Small intestine (tissue), 7 donors: ENCODE results near the gene SNRPA. TPM values are rescaled to one million over a fixed set of nuclear protein-coding genes. Genes with fewer than 3 reads are reported as not detected.

Experiments used
- DNase-seq, 2 donors: peaks; one replicate each; pipeline versions ENCODE4 v3.0.0 to v3.0.0-alpha.2; 2013
- FAIRE-seq: peaks from 2 replicates; lab custom pipeline; 2012; peaks lifted over from hg19 to GRCh38; lab: Jason Lieb, UNC
- H3K27ac ChIP-seq, 3 donors: one replicate each; pipeline ENCODE4 v1.5.1; 2013; ENCODE audit warnings: low read length in 2 of 3, mild to moderate bottlenecking in 2 of 3, control low read depth in 1 of 3, inconsistent platforms in 1 of 3, low read depth in 1 of 3, moderate library complexity in 1 of 3
- H3K27me3 ChIP-seq, 3 donors: one replicate each; pipeline ENCODE4 v1.6.1; 2013; ENCODE audit warnings: low read length in 3 of 3, inconsistent platforms in 1 of 3; ENCODE audit not compliant: control insufficient read depth in 3 of 3, insufficient read depth in 3 of 3
- H3K36me3 ChIP-seq, 3 donors: one replicate each; pipeline ENCODE4 v1.6.1; 2013; ENCODE audit warnings: low read length in 3 of 3, inconsistent platforms in 1 of 3, low read depth in 1 of 3, mild to moderate bottlenecking in 1 of 3, moderate library complexity in 1 of 3; ENCODE audit not compliant: control insufficient read depth in 3 of 3, insufficient read depth in 2 of 3
- H3K4me1 ChIP-seq, 3 donors: one replicate each; pipeline ENCODE4 v1.6.1; 2013; ENCODE audit warnings: low read length in 2 of 3, inconsistent platforms in 1 of 3, low read depth in 1 of 3, mild to moderate bottlenecking in 1 of 3, moderate library complexity in 1 of 3; ENCODE audit not compliant: control insufficient read depth in 3 of 3, insufficient read depth in 2 of 3
- H3K4me3 ChIP-seq, 3 donors: one replicate each; pipeline ENCODE4 v1.5.1; 2013; ENCODE audit warnings: low read length in 3 of 3, control low read depth in 1 of 3, inconsistent platforms in 1 of 3, low read depth in 1 of 3, mild to moderate bottlenecking in 1 of 3, moderate library complexity in 1 of 3
- H3K9me3 ChIP-seq, 2 donors: one replicate each; pipeline ENCODE4 v1.6.1; 2013; ENCODE audit warnings: low read depth in 1 of 2, low read length in 1 of 2; ENCODE audit not compliant: control insufficient read depth in 2 of 2, insufficient read depth in 1 of 2
- WGBS, 3 donors: extraction: QIAGEN DNeasy Blood & Tissue Kit; methylation state at CpG; one replicate each; pipeline ENCODE4 v1.1.7; 2013; 5-methylcytosine and 5-hydroxymethylcytosine counted together
- polyA plus RNA-seq, 4 donors: library from polyadenylated mRNA; stranded (reverse) in 3 of 4; unstranded in 1 of 4; fragments of 200-250 nt in 3 of 4; fragments of 120-200 nt in 1 of 4; gene quantifications; one replicate each; pipeline versions ENCODE4 v1.2.1 to v1.2.3, GENCODE V29; 2013
- donor health status: healthy with polysubstance abuse.
- donor health status: control.
- donor health status: control.
- donor health status: Bipolar disorder and iron deficiency.
- donor health status: healthy.

SNRPA gene
- polyA plus RNA-seq, 4 donors, result 25.7 to 77.8 (median 52.7) TPM

- Histone ChIP-seq H3K27ac (peak overlapping the region in 1 of 3 donors; percentile 3), H3K36me3 (peaks cover 2 to 91% (median 11%) of the 10 kb centered on the region in 3 donors), H3K4me3 (no peak overlapping the region), H3K9me3 (no peaks in the 10 kb centered on the region), H3K27me3 (no peaks in the 10 kb centered on the region), H3K4me1 (peaks cover 0 to 12% (median 0%) of the 10 kb centered on the region in 3 donors)
- WGBS, 3 donors, result 86 to 92% (median 92%) methylated on average over 9 of the region's 9 CpGs
- DNase-seq, result no peak
- no peak for FAIRE-seq
Observed at GRCh38 chr19:40737102-40737644, 13.8 kb upstream of the SNRPA start.

DNA sequence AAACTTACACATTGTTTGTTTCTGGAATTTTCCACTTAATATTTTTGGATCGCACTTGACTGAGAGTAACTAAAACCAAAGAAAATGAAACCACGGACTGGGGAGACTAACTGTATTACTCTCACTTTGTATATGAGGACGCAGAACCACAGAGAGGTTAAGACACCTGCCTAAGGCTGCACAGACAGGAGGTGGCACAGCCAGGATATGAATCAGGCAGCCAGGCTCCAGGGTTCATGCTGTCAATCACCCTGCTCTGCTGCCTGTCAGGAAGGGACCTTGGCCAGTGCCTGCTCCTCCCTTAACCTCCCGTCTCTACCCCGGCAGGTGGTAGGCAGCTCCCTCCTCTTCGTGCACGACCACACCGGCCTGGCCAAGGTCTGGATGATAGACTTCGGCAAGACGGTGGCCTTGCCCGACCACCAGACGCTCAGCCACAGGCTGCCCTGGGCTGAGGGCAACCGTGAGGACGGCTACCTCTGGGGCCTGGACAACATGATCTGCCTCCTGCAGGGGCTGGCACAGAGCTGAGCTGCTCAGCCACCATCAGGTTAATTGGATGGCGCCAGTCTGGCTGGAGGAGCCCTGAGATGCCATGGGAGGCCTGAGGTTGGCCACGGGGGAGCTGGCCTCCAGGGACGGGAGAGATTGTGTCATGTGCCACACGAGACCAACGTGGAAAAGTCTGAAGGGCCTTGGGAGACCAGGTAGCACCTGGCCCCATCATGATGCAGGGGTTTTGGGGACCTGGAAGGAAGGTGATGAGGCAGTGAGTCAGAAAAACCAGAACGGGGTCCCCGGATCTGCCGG is 11.8 kb upstream of the SNRPA start:
- FAIRE-seq (no peak), DNase-seq (peak in 1 of 2 donors; percentile 63)
- peak overlapping the region in 2 of 3 donors; percentile 22 for H3K27ac ChIP-seq
- WGBS, 3 donors, result 53 to 72% (median 61%) methylated on average over 22 of the region's 22 CpGs
- no peaks in the 10 kb centered on the region for H3K27me3 ChIP-seq
- no peaks in the 10 kb centered on the region for H3K9me3 ChIP-seq
- peaks cover 0 to 94% (median 9%) of the 10 kb centered on the region in 3 donors for H3K36me3 ChIP-seq
- H3K4me1 ChIP-seq, result peaks cover 0 to 12% (median 0%) of the 10 kb centered on the region in 3 donors
- no peak overlapping the region for H3K4me3 ChIP-seq

DNA sequence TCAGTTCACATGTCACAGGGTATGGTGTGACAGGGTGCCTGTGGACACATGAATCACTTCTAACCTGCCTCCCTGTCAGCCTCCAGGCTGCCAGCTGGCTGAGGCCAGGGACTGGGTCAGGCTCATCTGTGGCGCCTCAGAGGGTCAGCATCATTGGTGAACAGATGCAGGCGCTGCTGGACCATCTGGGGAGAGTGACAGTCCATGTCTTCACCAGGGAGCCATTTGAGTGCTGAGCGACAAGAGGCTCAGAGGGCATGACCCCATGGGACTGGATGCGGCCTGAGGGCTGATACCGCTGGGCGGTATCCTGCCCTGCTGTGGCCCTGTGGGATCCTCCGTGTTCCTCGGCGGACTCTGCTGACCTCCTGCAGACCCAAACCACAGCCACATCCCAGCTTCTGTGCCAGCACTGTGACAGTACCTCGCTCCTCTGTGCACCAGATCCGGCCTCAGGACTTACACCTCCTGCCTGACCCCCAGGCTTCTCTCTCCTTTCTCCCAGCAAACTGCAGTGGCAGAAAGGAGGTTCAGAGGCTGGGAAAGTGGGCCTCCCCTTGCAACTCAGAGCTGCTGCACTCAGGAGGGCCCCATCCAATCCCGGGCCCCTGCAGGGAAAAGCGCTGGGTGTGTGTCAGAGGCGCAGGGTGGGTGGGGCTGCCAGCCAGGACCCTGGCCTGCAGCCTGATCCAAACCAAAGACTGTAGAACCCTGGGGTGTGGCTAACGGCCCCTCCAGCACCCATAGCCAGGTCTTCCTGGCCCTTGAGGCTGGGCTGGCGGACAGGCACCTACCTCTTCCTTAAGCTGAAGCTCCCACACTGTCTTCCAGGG is 10.9 kb upstream of the SNRPA start:
- WGBS, 3 donors, result 81 to 85% (median 82%) methylated on average over 16 of the region's 16 CpGs
- Histone ChIP-seq H3K36me3 (peaks cover 0 to 88% (median 9%) of the 10 kb centered on the region in 3 donors), H3K4me3 (no peak overlapping the region), H3K9me3 (no peaks in the 10 kb centered on the region), H3K4me1 (peaks cover 0 to 12% (median 0%) of the 10 kb centered on the region in 3 donors), H3K27ac (peak overlapping the region in 1 of 3 donors; percentile 33), H3K27me3 (no peaks in the 10 kb centered on the region)
- FAIRE-seq (no peak), DNase-seq (no peak)

GRCh38 chr19:40740747-40741146 is 10.3 kb upstream of the SNRPA start:
- Histone ChIP-seq H3K4me1 (peaks cover 0 to 12% (median 0%) of the 10 kb centered on the region in 3 donors), H3K4me3 (no peak overlapping the region), H3K36me3 (peaks cover 0 to 84% (median 9%) of the 10 kb centered on the region in 3 donors), H3K9me3 (no peaks in the 10 kb centered on the region), H3K27me3 (no peaks in the 10 kb centered on the region), H3K27ac (peak overlapping the region in 2 of 3 donors; percentile 2 to 33)
- WGBS, 3 donors, result 67 to 76% (median 72%) methylated on average over 6 of the region's 6 CpGs
- DNase-seq (no peak), FAIRE-seq (no peak)

DNA sequence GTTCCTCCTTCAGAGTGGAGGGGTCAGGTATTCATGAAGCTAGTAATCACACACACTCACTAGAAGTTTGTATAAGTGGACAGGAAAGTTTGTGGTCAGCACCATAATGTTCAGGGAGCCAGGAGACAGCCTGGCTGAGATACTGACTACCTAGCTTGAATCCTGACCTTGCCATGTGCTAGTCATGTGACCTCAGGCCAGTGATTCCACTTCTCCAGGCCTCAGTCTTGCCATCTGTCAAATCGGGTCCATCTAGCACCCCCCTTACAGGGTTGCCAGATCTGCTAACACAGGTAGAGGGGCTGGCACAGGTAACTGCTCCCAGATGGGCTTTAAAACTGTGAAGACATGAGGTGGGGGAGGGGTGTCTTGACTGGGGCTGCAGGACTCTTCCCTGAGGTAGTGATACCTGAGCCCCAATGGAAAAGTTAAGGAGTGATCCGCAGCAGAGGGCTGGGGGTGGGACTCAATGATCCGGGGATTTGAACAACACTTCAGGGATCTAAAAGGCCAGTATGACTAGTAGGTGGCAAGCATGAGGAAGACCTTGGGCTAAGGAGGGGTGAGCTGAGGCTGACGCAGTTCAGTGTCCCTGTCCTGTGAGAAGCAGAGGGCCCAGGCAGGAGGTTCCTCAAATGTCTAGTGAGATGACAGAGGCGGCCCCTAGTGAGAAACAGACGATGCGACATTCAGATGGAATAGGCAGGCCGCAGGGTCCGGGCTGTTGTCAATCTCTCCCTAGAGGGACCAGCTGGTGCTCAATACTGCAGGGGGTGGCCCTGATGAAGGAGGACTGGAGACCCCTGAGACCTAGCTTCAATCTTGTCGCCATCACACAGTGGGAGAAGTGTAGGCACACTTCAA is 9.2 kb upstream of the SNRPA start:
- Histone ChIP-seq H3K4me1 (peaks cover 0 to 11% (median 0%) of the 10 kb centered on the region in 3 donors), H3K27ac (peak overlapping the region in 2 of 3 donors; percentile 6 to 8), H3K27me3 (no peaks in the 10 kb centered on the region), H3K9me3 (no peaks in the 10 kb centered on the region), H3K4me3 (no peak overlapping the region), H3K36me3 (peaks cover 0 to 73% (median 9%) of the 10 kb centered on the region in 3 donors)
- DNase-seq, result no peak
- FAIRE-seq, result no peak
- 82 to 90% (median 86%) methylated on average over 10 of the region's 10 CpGs for WGBS, 3 donors

GRCh38 chr19:40742477-40742876 is 8.5 kb upstream of the SNRPA start:
- peaks cover 0 to 68% (median 6%) of the 10 kb centered on the region in 3 donors for H3K36me3 ChIP-seq
- H3K27ac ChIP-seq, result no peak overlapping the region
- no peak overlapping the region for H3K4me3 ChIP-seq
- DNase-seq, result peak in 1 of 2 donors; percentile 60
- WGBS, 3 donors, result 30 to 71% (median 43%) methylated on average over 17 of the region's 17 CpGs
- no peaks in the 10 kb centered on the region for H3K27me3 ChIP-seq
- FAIRE-seq, result no peak
- no peaks in the 10 kb centered on the region for H3K9me3 ChIP-seq
- peaks cover 0 to 11% (median 0%) of the 10 kb centered on the region in 3 donors for H3K4me1 ChIP-seq

- Histone ChIP-seq H3K27ac (no peak overlapping the region), H3K9me3 (no peaks in the 10 kb centered on the region), H3K4me3 (no peak overlapping the region), H3K27me3 (no peaks in the 10 kb centered on the region), H3K4me1 (peaks cover 0 to 11% (median 0%) of the 10 kb centered on the region in 3 donors), H3K36me3 (peaks cover 0 to 66% (median 5%) of the 10 kb centered on the region in 3 donors)
- no peak for FAIRE-seq
- no peak for DNase-seq
- WGBS, 3 donors, result 86 to 93% (median 91%) methylated on average over 12 of the region's 12 CpGs
Observed at GRCh38 chr19:40742886-40743285, 8.1 kb upstream of the SNRPA start.
